GM12878 (cell line): ENCODE measurements around the gene FAR1. TPM values are rescaled to one million over a fixed set of nuclear protein-coding genes. Genes with fewer than 3 reads are reported as not detected.

ENCODE experiments used
- ATAC-seq: fragments of 200-7000 bp; cut with Tn5 transposase; 3 replicates; pipeline ENCODE4 v1.9.1; 2020; ENCODE audit warnings: mild to moderate bottlenecking, moderate library complexity
- BruUV-seq: library from RNA; stranded (reverse); fragments of 400-500 nt; replicated peaks from 2 replicates; lab custom pipeline; 2021; lab: Mats Ljungman, UMichigan
- CTCF ChIA-PET: fragments of 300-600 bp; sonication (Branson Sonifier 250); formaldehyde crosslinking; extraction: SDS; loops from one replicate; lab custom pipeline; 2021; ENCODE audit warnings: inconsistent platforms; lab: Yijun Ruan, JAX
- POLR2A ChIA-PET: fragments of 350-600 bp; formaldehyde crosslinking; extraction: SDS; loops from one replicate; lab custom pipeline; 2021; ENCODE audit warnings: inconsistent platforms; lab: Charles Lee
- RAD21 ChIA-PET: fragments of 300-600 bp; sonication (Branson Sonifier 250); formaldehyde crosslinking; loops from one replicate; lab custom pipeline; 2023; ENCODE audit warnings: antibody characterized with exemption; ENCODE audit not compliant: unreplicated experiment; lab: Charles Lee
- SMC1A ChIA-PET: fragments of 300-600 bp; sonication (Branson Sonifier 250); formaldehyde crosslinking; loops from one replicate; lab custom pipeline; 2023; ENCODE audit not compliant: unreplicated experiment, uncharacterized antibody; lab: Charles Lee
- DNase-seq: peaks from one replicate; pipeline ENCODE4 v3.0.0-alpha.2; 2011; ENCODE audit warnings: low read depth, low spot score
- FAIRE-seq: peaks from 3 replicates; lab custom pipeline; 2011; peaks lifted over from hg19 to GRCh38; lab: Jason Lieb, UNC
- H2AFZ ChIP-seq: 2 replicates; pipeline ENCODE4 v1.6.0; 2011; ENCODE audit warnings: low read depth, low read length, control low read depth; ENCODE audit not compliant: control insufficient read depth
- H3K27ac ChIP-seq: 2 replicates; pipeline ENCODE4 v1.5.1; 2011; ENCODE audit warnings: control low read depth; ENCODE audit not compliant: control insufficient read depth, insufficient read depth
- H3K27me3 ChIP-seq, 2 experiments: replicated peaks in 1 of 2; 2 replicates each; pipeline versions ENCODE4 v1.6.0 to v1.6.1; 2011; ENCODE audit warnings: low read length in 1 of 2; ENCODE audit not compliant: control insufficient read depth in 2 of 2, insufficient read depth in 2 of 2
- H3K36me3 ChIP-seq, 2 experiments: 2 replicates each; pipeline ENCODE4 v1.5.1; 2011; ENCODE audit warnings: low read length in 1 of 2; ENCODE audit not compliant: control insufficient read depth in 2 of 2, insufficient read depth in 2 of 2
- H3K4me1 ChIP-seq: 2 replicates; pipeline ENCODE4 v1.6.1; 2011; ENCODE audit warnings: mild to moderate bottlenecking, low read length, moderate library complexity, mixed read lengths; ENCODE audit not compliant: control insufficient read depth, insufficient read depth
- H3K4me2 ChIP-seq: 2 replicates; pipeline ENCODE4 v1.6.0; 2011; ENCODE audit warnings: control low read depth; ENCODE audit not compliant: control insufficient read depth, insufficient read depth
- H3K4me3 ChIP-seq: fragments of 200-600 bp; sonication (generic); 2 replicates; pipeline ENCODE4 v1.5.1; 2016
- H3K79me2 ChIP-seq: 2 replicates; pipeline ENCODE4 v1.6.0; 2011; ENCODE audit warnings: low read length; ENCODE audit not compliant: control insufficient read depth, insufficient read depth
- H3K9ac ChIP-seq: 2 replicates; pipeline ENCODE4 v1.8.0; 2011; ENCODE audit warnings: low read length, control low read depth, mixed read lengths; ENCODE audit not compliant: control insufficient read depth, insufficient read depth
- H3K9me3 ChIP-seq: replicated peaks from 3 replicates; pipeline ENCODE4 v1.5.1; 2011; ENCODE audit warnings: mild to moderate bottlenecking, low read length; ENCODE audit not compliant: control insufficient read depth, insufficient read depth
- H4K20me1 ChIP-seq: 2 replicates; pipeline ENCODE4 v1.6.0; 2011; ENCODE audit not compliant: control insufficient read depth, insufficient read depth
- BACH1 ChIP-seq: fragments of 450-650 bp; IDR thresholded peaks from 2 replicates; pipeline ENCODE4 v1.6.1; 2017; ENCODE audit warnings: mild to moderate bottlenecking, borderline replicate concordance
- CEBPZ ChIP-seq: fragments of 150-350 bp; IDR thresholded peaks from 2 replicates; pipeline ENCODE4 v1.6.1; 2016; ENCODE audit warnings: low read depth, low read length
- CREB1 ChIP-seq: IDR thresholded peaks from 2 replicates; pipeline ENCODE4 v1.6.1; 2012; ENCODE audit warnings: low read depth, mild to moderate bottlenecking, inconsistent platforms
- CUX1 ChIP-seq: IDR thresholded peaks from 2 replicates; pipeline ENCODE4 v1.6.1; 2012; ENCODE audit warnings: improper control_type of control experiment, low read depth, low read length; ENCODE audit not compliant: insufficient replicate concordance
- E2F8 ChIP-seq: fragments of 450-650 bp; IDR thresholded peaks from 2 replicates; pipeline ENCODE4 v1.6.1; 2018; ENCODE audit warnings: mild to moderate bottlenecking, low read depth, moderate library complexity; ENCODE audit not compliant: partially characterized antibody
- GABPA ChIP-seq: IDR thresholded peaks from 2 replicates; pipeline ENCODE4 v1.6.1; 2014; ENCODE audit warnings: antibody characterized with exemption, low read depth, mild to moderate bottlenecking, inconsistent platforms
- NR2C1 ChIP-seq: fragments of 450-650 bp; IDR thresholded peaks from 2 replicates; pipeline ENCODE4 v1.6.1; 2017; ENCODE audit warnings: antibody characterized with exemption, mild to moderate bottlenecking, moderate library complexity
- RAD51 ChIP-seq: fragments of 450-650 bp; IDR thresholded peaks from 2 replicates; pipeline ENCODE4 v1.6.1; 2016; ENCODE audit warnings: moderate library complexity, mild to moderate bottlenecking, inconsistent platforms
- RUNX3 ChIP-seq: IDR thresholded peaks from 2 replicates; pipeline ENCODE4 v1.6.1; 2012; ENCODE audit warnings: low read length, inconsistent platforms
- SMAD1 ChIP-seq: fragments of 450-650 bp; IDR thresholded peaks from 2 replicates; pipeline ENCODE4 v1.6.1; 2018; ENCODE audit warnings: mild to moderate bottlenecking, low read depth; ENCODE audit not compliant: partially characterized antibody
- SUPT20H ChIP-seq: IDR thresholded peaks from 2 replicates; pipeline ENCODE4 v1.6.1; 2011; ENCODE audit warnings: low read depth, mild to moderate bottlenecking, low read length, moderate library complexity, borderline replicate concordance; ENCODE audit not compliant: control insufficient read depth
- YBX1 ChIP-seq: fragments of 450-650 bp; IDR thresholded peaks from 2 replicates; pipeline ENCODE4 v1.6.1; 2016; ENCODE audit warnings: antibody characterized with exemption
- WGBS: methylation state at CpG from one replicate; pipeline ENCODE4 v1.1.6; 2016; ENCODE audit warnings: low lambda C conversion rate; ENCODE audit not compliant: insufficient replicate concordance, insufficient coverage; ENCODE audit errors: missing lambda C conversion rate; 5-methylcytosine and 5-hydroxymethylcytosine counted together
- in situ Hi-C: fragments of 300-500 bp; cut with MboI; formaldehyde crosslinking; loops from 9 replicates; pipeline ENCODE4 v1.14.3; 2018; ENCODE audit warnings: mixed read lengths
- intact Hi-C: fragments of 100-400 bp; cut with micrococcal nuclease; formaldehyde crosslinking; loops from one replicate; pipeline ENCODE4 v1.14.2; 2022; ENCODE audit not compliant: unreplicated experiment
- polyA plus RNA-seq, 11 experiments: library from polyadenylated mRNA; depleted of rRNA in 4 of 11; unstranded in 6 of 11; stranded (reverse) in 5 of 11; fragments of >200 nt; fragmentation: Nextera tagmentation in 4 of 11; fragmentation: Illumina TruSeq in 1 of 11; extraction: Ambion mirVana in 4 of 11; extraction: Trizol in 1 of 11; gene quantifications; 1 replicate in 1 of 11; 2 replicates in 10 of 11; pipeline versions ENCODE4 v1.2.1 to v1.2.3, GENCODE V29; 2011 to 2016; ENCODE audit warnings: inconsistent platforms in 2 of 11, missing spikeins in 2 of 11, low read depth in 1 of 11
- total RNA-seq, 4 experiments: library from RNA; depleted of rRNA in 3 of 4; stranded (reverse); fragments of >200 nt in 3 of 4; fragmentation: Illumina TruSeq in 1 of 4; extraction: Trizol in 1 of 4; gene quantifications; 2 replicates each; pipeline versions ENCODE4 v1.2.1 to v1.2.3, GENCODE V29; 2013 to 2021

FAR1 gene
- total and polyA plus RNA-seq, 10 of the 15 experiments (the other 5 are each of a cell fraction or from before 2014, with no cell fraction given) = 10.1 to 73.9 (median 30.8) TPM

GRCh38 chr11:13777341-13777985 is 109.0 kb downstream of the FAR1 start (continued):
- TF ChIP-seq CREB1 (no peak), CUX1 (no peak)

GRCh38 chr11:13778345-13778744 is 109.9 kb downstream of the FAR1 start:
- RAD21 ChIA-PET = no interaction called here
- Histone ChIP-seq H3K9ac (no peak overlapping the region), H3K36me3 (no peaks in the 10 kb centered on the region), H3K27me3 (no peaks in the 10 kb centered on the region), H3K4me3 (no peak overlapping the region), H3K9me3 (no peaks in the 10 kb centered on the region), H2AFZ (no peak overlapping the region), H3K27ac (no peak overlapping the region), H3K4me2 (no peak overlapping the region), H3K79me2 (no peaks in the 10 kb centered on the region), H4K20me1 (no peaks in the 10 kb centered on the region), H3K4me1 (no peaks in the 10 kb centered on the region)
- POLR2A ChIA-PET = no interaction called here
- SMC1A ChIA-PET = no interaction called here
- no peak for ATAC-seq
- WGBS = 14% methylated on average over 1 of the region's 1 CpG
- no peak for DNase-seq
- FAIRE-seq = no peak
- BruUV-seq = no TSS peak
- in situ Hi-C loops = no loop called here
- intact Hi-C loops = no loop called here
- CTCF ChIA-PET = no interaction called here
- no peak for TF ChIP-seq SUPT20H
- no peak for TF ChIP-seq RAD51
- no peak for TF ChIP-seq NR2C1
- no peak for TF ChIP-seq GABPA
- TF ChIP-seq SMAD1 = no peak
- TF ChIP-seq CEBPZ = no peak
- no peak for TF ChIP-seq YBX1
- TF ChIP-seq BACH1 = no peak
- no peak for TF ChIP-seq RUNX3
- TF ChIP-seq E2F8 = no peak
